ENCODE data around the gene MAPKBP1. TPM values are rescaled to one million over a fixed set of nuclear protein-coding genes. Genes with fewer than 3 reads are reported as not detected.

Gene MAPKBP1
- total and polyA plus RNA-seq, 2 of the 4 experiments (the other 2 are of a cell fraction) = 12.5 to 15.3 TPM

DNA sequence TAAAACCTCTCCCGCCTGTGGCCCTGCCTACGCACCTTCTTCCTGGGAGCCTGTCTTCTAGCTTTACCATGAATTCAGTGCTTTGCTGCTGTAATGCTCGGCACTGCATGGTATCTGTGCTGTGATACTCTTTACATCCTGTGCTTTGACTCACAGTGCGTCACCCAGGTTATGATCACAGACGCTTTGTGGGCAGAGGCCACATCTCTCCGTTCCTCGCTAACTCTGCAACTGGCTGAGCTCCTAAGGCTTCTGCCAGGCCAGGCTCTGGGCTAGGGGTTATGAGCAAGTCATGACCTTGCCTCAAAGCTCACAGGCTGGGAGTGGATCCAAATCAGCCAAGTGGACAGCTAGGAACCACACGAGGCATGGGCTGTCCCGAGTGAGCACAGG, 96.4 kb downstream of the MAPKBP1 start:
- dilution Hi-C loops (cut with HindIII; ENCODE audit: low sequenced_read_pairs, unreplicated experiment) (no loop called here), in situ Hi-C loops (cut with MboI; ENCODE audit: low sequenced_read_pairs) (no loop called here)
- 0 out of 2 replicates have a peak, but pooled peaks cover 2% of the 10 kb centered on the region for H3K9me1 ChIP-seq (ENCODE audit: insufficient read depth, low read length)

More for the DNA sequence above, 96.4 kb downstream of the MAPKBP1 start:
- Histone ChIP-seq H4K8ac (ENCODE audit: low read depth in 2 of 2, low read length in 2 of 2) (no peak overlapping the region), H3K27me3 (ENCODE audit: control insufficient read depth, insufficient read depth, low read length) (peaks cover 12% of the 10 kb centered on the region; the same call in 1 of the 2 replicates), H3K18ac (ENCODE audit: low read depth, low read length) (no peak overlapping the region), H4K5ac (ENCODE audit: low read depth, low read length) (no peak overlapping the region), H3K4me1 (ENCODE audit: control insufficient read depth, insufficient read depth, low read length) (peaks cover 2% of the 10 kb centered on the region; the same call in 1 of the 2 replicates), H3K27ac (ENCODE audit: insufficient read depth, low read length) (no peak overlapping the region), H2BK20ac (ENCODE audit: low read depth, low read length) (no peak overlapping the region), H3K9me3 (ENCODE audit: control insufficient read depth, insufficient read depth, low read length) (no peaks in the 10 kb centered on the region), H3K4me3 (ENCODE audit: insufficient read depth, low read depth, low read length) (no peak overlapping the region), H3K23ac (ENCODE audit: low read depth, low read length) (no peak overlapping the region), H2BK120ac (ENCODE audit: low read depth, low read length) (no peak overlapping the region), H2AFZ (replicated peaks; ENCODE audit: low read length, poor library complexity) (peak overlapping the region; percentile 28), H3K4ac (ENCODE audit: low read depth, low read length) (no peak overlapping the region), H3K14ac (replicated peaks; ENCODE audit: low read depth, low read length) (no peak overlapping the region), H3K36me3 (ENCODE audit: control insufficient read depth, insufficient read depth, low read length) (no peaks in the 10 kb centered on the region), H4K91ac (ENCODE audit: insufficient read depth, low read depth, low read length) (no peak overlapping the region), H3K4me2 (ENCODE audit: low read depth, low read length) (no peak overlapping the region), H2BK15ac (ENCODE audit: low read depth, low read length) (no peak overlapping the region), H2AK5ac (ENCODE audit: low read depth, low read length) (peak overlapping the region; percentile 29; the same call in 1 of the 2 replicates), H3K9ac (ENCODE audit: low read depth, low read length) (no peak overlapping the region), H4K20me1 (ENCODE audit: insufficient read depth, low read length) (peaks cover 3% of the 10 kb centered on the region; the same call in 1 of the 2 replicates), H3K79me1 (ENCODE audit: low read depth in 1 of 2, low read length in 2 of 2) (no peaks in the 10 kb centered on the region), H2BK5ac (ENCODE audit: low read depth, low read length, poor library complexity, severe bottlenecking) (no peak overlapping the region), H3K56ac (ENCODE audit: extremely low read depth, insufficient read depth, low read length) (no peak overlapping the region), H2AK9ac (replicated peaks; ENCODE audit: low read depth, low read length, poor library complexity) (no peak overlapping the region)
- ChIA-PET POLR2A (ENCODE audit: unreplicated experiment) (no interaction called here), CTCF (no interaction called here)
- peak; percentile 86 for ATAC-seq (ENCODE audit: low read depth)
- no TSS peak for BruUV-seq (replicated peaks)
- 9% methylated on average over 5 of the region's 9 CpGs; no CpG with 5 or more reads in 1 of the 2 experiments for WGBS, 2 experiments (ENCODE audit: extremely low coverage in 2 of 2, insufficient read length in 1 of 2)
- TF ChIP-seq FOS (IDR thresholded peaks at IDR 0.05; ENCODE audit: low read depth, low read length) (peak; percentile 75), RAD21 (IDR thresholded peaks at IDR 0.05; ENCODE audit: low read length) (0 out of 2 replicates have a peak, but pooled peaks have one; percentile 5), CEBPB (IDR thresholded peaks at IDR 0.05; ENCODE audit: low read depth, low read length) (peak; percentile 27; the same call in 1 of the 2 replicates), BHLHE40 (IDR thresholded peaks at IDR 0.05; ENCODE audit: low read depth, low read length) (peak; percentile 24; the same call in 1 of the 2 replicates), CTCF (conservative IDR thresholded peaks at IDR 0.05; ENCODE audit: low read depth, low read length) (no peak), SMC3 (IDR thresholded peaks at IDR 0.05; ENCODE audit: low read depth, low read length) (0 out of 2 replicates have a peak, but pooled peaks have one; percentile 22), USF2 (IDR thresholded peaks at IDR 0.05; ENCODE audit: low read depth, low read length) (no peak), MAZ (IDR thresholded peaks at IDR 0.05; ENCODE audit: borderline replicate concordance, low read depth, low read length) (peak; percentile 6; the same call in 1 of the 2 replicates)
- peak; percentile 93 for DNase-seq
- intact Hi-C loops (cut with micrococcal nuclease) = no loop called here
